ENCODE measurements around the gene WSCD1. TPM values are rescaled to one million over a fixed set of nuclear protein-coding genes. Genes with fewer than 3 reads are reported as not detected.

The WSCD1 gene
- total RNA-seq, 1 donor from 2014 or later, result 0.62 TPM

DNA sequence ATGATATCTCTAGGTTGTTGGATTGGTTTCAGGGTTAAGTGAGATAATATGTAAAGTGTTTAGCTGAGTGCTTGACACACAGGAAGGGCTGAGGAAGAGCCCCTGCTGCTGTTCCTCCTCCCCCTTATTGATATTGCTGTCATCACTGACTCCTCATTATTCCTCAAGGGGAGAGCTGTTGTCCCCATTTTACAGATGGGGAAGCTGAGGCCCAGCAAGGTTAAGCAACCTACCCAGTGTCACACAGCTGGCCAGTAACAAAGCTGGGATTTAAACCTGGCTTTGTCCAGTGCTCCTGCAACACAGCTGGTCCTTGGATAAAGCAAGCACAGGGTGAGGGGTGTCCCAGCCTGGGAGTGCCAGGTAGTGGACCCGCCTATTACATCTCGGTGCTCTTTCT is 9.8 kb downstream of the WSCD1 start:
- Mint-ChIP-seq H3K4me3 (ENCODE audit: low read depth) (no peak overlapping the region), H3K27me3 (ENCODE audit: low read depth) (no peaks in the 10 kb centered on the region), H3K36me3 (ENCODE audit: low read depth) (no peaks in the 10 kb centered on the region), H3K4me1 (ENCODE audit: low read depth) (no peaks in the 10 kb centered on the region), H3K27ac (no peak overlapping the region), H3K9me3 (no peaks in the 10 kb centered on the region)
- no peak for DNase-seq (ENCODE audit: low spot score)
- intact Hi-C loops (cut with micrococcal nuclease), result no loop called here

DNA sequence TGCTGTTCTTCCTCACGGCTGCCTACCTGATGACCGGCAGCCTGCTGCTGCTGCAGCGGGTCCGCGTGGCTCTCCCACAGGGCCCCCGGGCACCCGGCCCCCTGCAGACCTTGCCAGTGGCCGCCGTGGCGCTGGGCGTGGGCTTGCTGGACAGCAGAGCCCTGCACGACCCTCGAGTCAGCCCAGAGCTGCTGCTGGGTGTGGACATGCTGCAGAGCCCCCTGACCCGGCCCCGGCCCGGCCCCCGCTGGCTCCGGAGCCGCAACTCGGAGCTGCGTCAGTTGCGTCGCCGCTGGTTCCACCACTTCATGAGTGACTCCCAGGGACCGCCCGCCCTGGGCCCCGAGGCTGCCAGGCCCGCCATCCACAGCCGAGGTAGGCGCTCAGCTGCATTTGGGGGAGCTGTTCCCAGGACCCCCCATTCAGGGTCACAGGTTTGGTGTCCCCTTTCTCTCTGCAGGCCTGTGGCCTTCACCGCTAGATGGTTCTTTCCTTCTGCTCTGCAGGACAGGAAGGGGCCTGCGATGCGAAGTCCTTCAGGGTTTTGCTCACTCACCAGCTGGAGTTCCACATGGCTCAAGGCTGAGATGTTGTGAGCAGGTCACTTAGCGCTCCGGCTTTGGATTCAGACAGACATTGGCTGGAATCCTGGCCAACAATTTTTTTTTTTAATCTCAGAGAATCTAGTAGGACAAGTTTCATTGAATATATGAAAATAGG is 10.7 kb downstream of the WSCD1 start:
- no peak for DNase-seq (ENCODE audit: low spot score)
- Mint-ChIP-seq H3K36me3 (ENCODE audit: low read depth) (no peaks in the 10 kb centered on the region), H3K9me3 (no peaks in the 10 kb centered on the region), H3K4me1 (ENCODE audit: low read depth) (no peaks in the 10 kb centered on the region), H3K27ac (no peak overlapping the region), H3K4me3 (ENCODE audit: low read depth) (no peak overlapping the region), H3K27me3 (ENCODE audit: low read depth) (no peaks in the 10 kb centered on the region)
- intact Hi-C loops (cut with micrococcal nuclease), result no loop called here

DNA sequence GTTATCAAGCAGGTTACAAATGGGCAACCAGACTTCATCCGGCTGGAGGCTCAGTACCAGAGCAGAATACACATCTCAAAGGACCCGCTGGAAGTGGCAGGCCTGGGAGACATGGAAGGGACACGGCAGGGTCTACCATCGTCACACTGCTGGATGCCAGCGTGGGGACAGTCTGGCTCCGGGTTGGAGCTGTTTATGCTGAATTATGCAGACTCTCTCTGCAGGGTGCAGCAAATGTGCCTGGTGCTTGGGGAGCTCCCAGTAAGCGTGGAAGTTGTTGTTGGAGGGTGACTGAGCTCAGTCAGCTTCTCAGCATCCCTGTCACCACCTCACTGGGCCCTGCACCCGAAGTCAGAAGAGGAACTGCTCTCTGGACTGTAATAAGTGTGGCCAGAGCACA is 12.2 kb downstream of the WSCD1 start:
- Mint-ChIP-seq H3K9me3 (no peaks in the 10 kb centered on the region), H3K4me3 (ENCODE audit: low read depth) (no peak overlapping the region), H3K36me3 (ENCODE audit: low read depth) (no peaks in the 10 kb centered on the region), H3K27me3 (ENCODE audit: low read depth) (no peaks in the 10 kb centered on the region), H3K27ac (no peak overlapping the region), H3K4me1 (ENCODE audit: low read depth) (no peaks in the 10 kb centered on the region)
- no peak for DNase-seq (ENCODE audit: low spot score)
- intact Hi-C loops (cut with micrococcal nuclease), result no loop called here

- H3K4me1 Mint-ChIP-seq (ENCODE audit: low read depth), result no peaks in the 10 kb centered on the region
- H3K9me3 Mint-ChIP-seq, result no peaks in the 10 kb centered on the region
- intact Hi-C loops (cut with micrococcal nuclease), result no loop called here
- H3K4me3 Mint-ChIP-seq (ENCODE audit: low read depth), result no peak overlapping the region
- no peaks in the 10 kb centered on the region for H3K27me3 Mint-ChIP-seq (ENCODE audit: low read depth)
- no peak for DNase-seq (ENCODE audit: low spot score)
- no peaks in the 10 kb centered on the region for H3K36me3 Mint-ChIP-seq (ENCODE audit: low read depth)
- H3K27ac Mint-ChIP-seq, result no peak overlapping the region
These were observed 14.4 kb downstream of the WSCD1 start for GRCh38 chr17:6084311-6085161.

DNA sequence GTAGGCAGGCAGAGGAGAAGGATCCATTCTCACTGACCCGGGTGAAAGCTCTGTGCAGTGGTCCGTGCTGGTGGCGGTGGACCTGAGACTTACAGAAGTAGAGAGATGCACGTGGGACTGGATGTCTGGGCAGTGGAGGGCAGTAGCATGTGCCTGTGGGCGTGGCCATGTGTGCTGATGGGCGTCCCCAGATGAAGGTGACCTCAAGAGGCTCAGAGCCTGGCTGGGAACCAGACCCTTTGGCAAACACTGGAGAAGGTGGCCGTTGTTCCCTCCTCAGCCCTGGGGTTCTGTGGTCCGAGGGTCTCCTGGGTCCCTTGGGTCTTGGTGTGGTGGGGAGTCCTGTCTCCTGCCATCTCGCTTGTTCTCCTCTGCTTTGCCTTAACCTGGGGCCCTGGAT is 15.6 kb downstream of the WSCD1 start:
- no peaks in the 10 kb centered on the region for H3K36me3 Mint-ChIP-seq (ENCODE audit: low read depth)
- no peaks in the 10 kb centered on the region for H3K4me1 Mint-ChIP-seq (ENCODE audit: low read depth)
- no peaks in the 10 kb centered on the region for H3K27me3 Mint-ChIP-seq (ENCODE audit: low read depth)
- DNase-seq (ENCODE audit: low spot score), result no peak
- no peak overlapping the region for H3K27ac Mint-ChIP-seq
- intact Hi-C loops (cut with micrococcal nuclease), result no loop called here
- H3K9me3 Mint-ChIP-seq, result no peaks in the 10 kb centered on the region
- no peak overlapping the region for H3K4me3 Mint-ChIP-seq (ENCODE audit: low read depth)

DNA sequence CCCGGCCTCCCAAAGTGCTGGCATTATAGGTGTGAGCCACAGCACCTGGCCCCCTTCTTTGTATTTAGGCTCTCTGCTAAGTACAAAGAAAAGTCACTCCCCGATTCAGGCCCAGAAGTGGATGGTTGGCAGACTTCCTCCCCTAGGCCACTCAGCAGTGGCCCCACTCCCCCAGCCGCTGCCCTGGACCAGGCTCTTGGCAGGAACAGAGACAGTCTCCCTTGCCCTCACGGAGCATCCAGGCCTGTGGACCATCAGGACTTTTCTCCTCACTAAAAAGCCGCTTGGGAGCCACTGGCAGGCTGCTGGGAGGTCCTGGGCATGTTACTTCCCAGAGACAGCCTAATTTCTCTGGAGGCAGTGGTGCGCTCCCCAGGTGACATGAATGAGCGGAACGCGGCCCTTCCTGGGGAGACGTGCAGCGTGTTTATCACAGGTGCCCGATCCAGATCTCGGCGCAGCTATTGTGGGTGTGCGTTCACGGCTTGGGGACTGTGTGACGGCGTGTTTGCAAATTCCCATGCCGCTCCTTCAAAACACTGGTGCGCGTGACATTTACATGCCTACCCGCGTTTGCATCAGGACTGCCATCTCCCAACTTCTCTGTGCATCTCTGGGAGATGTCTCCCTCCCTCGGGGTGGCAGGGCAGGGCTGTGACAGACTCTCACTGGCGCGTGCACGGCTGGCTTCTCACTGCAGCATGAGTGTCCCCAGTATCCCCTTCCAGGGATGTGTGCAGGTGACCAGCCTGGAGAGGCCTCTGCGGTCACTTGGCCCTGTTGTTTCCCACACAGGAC is 16.6 kb downstream of the WSCD1 start:
- H3K27me3 Mint-ChIP-seq (ENCODE audit: low read depth), result no peaks in the 10 kb centered on the region
- no peaks in the 10 kb centered on the region for H3K36me3 Mint-ChIP-seq (ENCODE audit: low read depth)
- intact Hi-C loops (cut with micrococcal nuclease), result no loop called here
- no peak overlapping the region for H3K4me3 Mint-ChIP-seq (ENCODE audit: low read depth)
- no peak overlapping the region for H3K27ac Mint-ChIP-seq
- no peaks in the 10 kb centered on the region for H3K9me3 Mint-ChIP-seq
- DNase-seq (ENCODE audit: low spot score), result no peak
- no peaks in the 10 kb centered on the region for H3K4me1 Mint-ChIP-seq (ENCODE audit: low read depth)

- DNase-seq (ENCODE audit: low spot score), result no peak
- Mint-ChIP-seq H3K36me3 (ENCODE audit: low read depth) (no peaks in the 10 kb centered on the region), H3K4me1 (ENCODE audit: low read depth) (no peaks in the 10 kb centered on the region), H3K4me3 (ENCODE audit: low read depth) (no peak overlapping the region), H3K9me3 (no peaks in the 10 kb centered on the region), H3K27ac (no peak overlapping the region), H3K27me3 (ENCODE audit: low read depth) (no peaks in the 10 kb centered on the region)
- intact Hi-C loops (cut with micrococcal nuclease), result no loop called here
These were observed 18.0 kb downstream of the WSCD1 start for GRCh38 chr17:6088141-6088540.

- Mint-ChIP-seq H3K4me3 (ENCODE audit: low read depth) (no peak overlapping the region), H3K9me3 (no peaks in the 10 kb centered on the region), H3K27ac (no peak overlapping the region), H3K27me3 (ENCODE audit: low read depth) (no peaks in the 10 kb centered on the region), H3K4me1 (ENCODE audit: low read depth) (no peaks in the 10 kb centered on the region), H3K36me3 (ENCODE audit: low read depth) (no peaks in the 10 kb centered on the region)
- intact Hi-C loops (cut with micrococcal nuclease), result no loop called here
- no peak for DNase-seq (ENCODE audit: low spot score)
These were observed 20.1 kb downstream of the WSCD1 start for GRCh38 chr17:6090253-6090652.

DNA sequence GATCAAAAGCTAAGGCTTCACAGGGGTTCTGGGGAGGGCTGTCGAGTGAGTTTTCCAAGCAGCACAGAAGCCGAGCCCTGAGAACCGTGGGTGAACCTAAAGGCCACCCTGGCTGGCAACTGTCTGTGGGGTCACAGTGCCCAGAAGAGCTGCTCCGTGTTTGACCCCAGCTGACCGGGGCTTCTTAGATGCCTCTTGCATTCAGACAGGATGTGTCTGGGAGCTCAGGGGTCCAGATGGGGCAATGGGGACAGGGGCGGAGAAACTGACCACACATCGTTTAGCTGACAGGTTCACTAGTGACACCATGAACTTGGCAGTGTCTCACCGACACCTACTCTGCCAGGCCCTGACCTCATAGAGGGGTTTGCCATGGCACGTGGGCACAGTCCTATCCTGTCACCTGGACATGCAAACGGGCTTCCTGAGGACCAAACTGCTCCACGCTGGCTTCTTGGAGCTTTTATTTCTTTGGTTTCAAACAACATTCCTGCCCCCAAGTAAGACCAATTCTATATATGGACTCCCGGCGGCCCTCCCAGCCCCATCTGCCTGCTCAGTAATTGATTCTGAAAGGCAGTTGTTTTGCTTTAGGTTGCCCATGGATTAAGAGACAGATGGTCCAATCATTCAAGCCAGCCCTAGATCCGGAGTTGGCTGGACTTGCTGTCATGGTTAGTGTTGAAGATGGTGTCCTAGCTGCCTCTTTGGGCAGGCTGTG is 22.2 kb downstream of the WSCD1 start:
- no peak for DNase-seq (ENCODE audit: low spot score)
- no peak overlapping the region for H3K27ac Mint-ChIP-seq
- H3K4me1 Mint-ChIP-seq (ENCODE audit: low read depth), result no peaks in the 10 kb centered on the region
- no peaks in the 10 kb centered on the region for H3K36me3 Mint-ChIP-seq (ENCODE audit: low read depth)
- no peak overlapping the region for H3K4me3 Mint-ChIP-seq (ENCODE audit: low read depth)
- intact Hi-C loops (cut with micrococcal nuclease), result no loop called here
- no peaks in the 10 kb centered on the region for H3K9me3 Mint-ChIP-seq
- no peaks in the 10 kb centered on the region for H3K27me3 Mint-ChIP-seq (ENCODE audit: low read depth)

- H3K9me3 Mint-ChIP-seq, result no peaks in the 10 kb centered on the region
- intact Hi-C loops (cut with micrococcal nuclease), result no loop called here
- H3K27ac Mint-ChIP-seq, result no peak overlapping the region
- no peak overlapping the region for H3K4me3 Mint-ChIP-seq (ENCODE audit: low read depth)
- H3K27me3 Mint-ChIP-seq (ENCODE audit: low read depth), result no peaks in the 10 kb centered on the region
- H3K36me3 Mint-ChIP-seq (ENCODE audit: low read depth), result no peaks in the 10 kb centered on the region
- no peaks in the 10 kb centered on the region for H3K4me1 Mint-ChIP-seq (ENCODE audit: low read depth)
- DNase-seq (ENCODE audit: low spot score), result no peak
These were observed 22.8 kb downstream of the WSCD1 start for GRCh38 chr17:6092903-6093468.

GRCh38 chr17:6094453-6094852 is 24.3 kb downstream of the WSCD1 start:
- H3K36me3 Mint-ChIP-seq (ENCODE audit: low read depth), result no peaks in the 10 kb centered on the region
- intact Hi-C loops (cut with micrococcal nuclease), result no loop called here
- H3K27me3 Mint-ChIP-seq (ENCODE audit: low read depth), result no peaks in the 10 kb centered on the region

DNA sequence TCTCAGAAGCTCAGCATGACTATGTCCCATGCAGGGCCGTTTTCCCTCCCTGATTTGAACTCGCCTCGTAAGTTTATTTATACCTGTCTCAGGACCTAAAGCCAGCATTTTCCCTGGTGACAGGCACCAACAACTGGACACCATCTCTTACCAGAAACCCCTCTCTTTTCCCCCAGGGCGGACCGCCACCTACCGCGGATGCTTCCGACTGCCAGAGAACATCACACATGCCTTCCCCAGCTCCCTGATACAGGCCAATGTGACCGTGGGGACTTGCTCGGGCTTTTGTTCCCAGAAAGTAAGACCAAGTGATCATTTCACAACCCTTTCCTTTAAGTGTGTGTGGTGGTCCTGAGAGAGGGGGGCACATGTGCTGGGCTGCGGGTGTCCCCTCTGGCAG is 24.7 kb downstream of the WSCD1 start:
- no peaks in the 10 kb centered on the region for H3K4me1 Mint-ChIP-seq (ENCODE audit: low read depth)
- H3K9me3 Mint-ChIP-seq, result no peaks in the 10 kb centered on the region
- no peak for DNase-seq (ENCODE audit: low spot score)
- intact Hi-C loops (cut with micrococcal nuclease), result no loop called here
- no peak overlapping the region for H3K27ac Mint-ChIP-seq
- no peaks in the 10 kb centered on the region for H3K27me3 Mint-ChIP-seq (ENCODE audit: low read depth)
- H3K36me3 Mint-ChIP-seq (ENCODE audit: low read depth), result no peaks in the 10 kb centered on the region
- no peak overlapping the region for H3K4me3 Mint-ChIP-seq (ENCODE audit: low read depth)

More at GRCh38 chr17:6094453-6094852, 24.3 kb downstream of the WSCD1 start:
- H3K27ac Mint-ChIP-seq, result no peak overlapping the region
- H3K4me3 Mint-ChIP-seq (ENCODE audit: low read depth), result no peak overlapping the region
- no peak for DNase-seq (ENCODE audit: low spot score)
- no peaks in the 10 kb centered on the region for H3K9me3 Mint-ChIP-seq
- H3K4me1 Mint-ChIP-seq (ENCODE audit: low read depth), result no peaks in the 10 kb centered on the region
